Stomach smooth muscle (tissue), 2 donors: ENCODE results near the gene ARID4B.
"Not testable (repeated sequence)": the region's sequence is repeated elsewhere in the genome, so short reads cannot be mapped to it uniquely, and the experiment has no call there.

Experiments
- H3K27ac ChIP-seq: one replicate; pipeline ENCODE4 v1.7.0; 2013; ENCODE audit warnings: mild to moderate bottlenecking, low read length, inconsistent platforms
- H3K27me3 ChIP-seq, 2 donors: one replicate each; pipeline ENCODE4 v1.7.0; 2013; ENCODE audit warnings: low read length in 2 of 2; ENCODE audit not compliant: insufficient read depth in 2 of 2, control insufficient read depth in 1 of 2
- H3K36me3 ChIP-seq, 2 donors: one replicate each; pipeline ENCODE4 v1.7.0; 2013; ENCODE audit warnings: low read length in 2 of 2; ENCODE audit not compliant: control insufficient read depth in 2 of 2, insufficient read depth in 2 of 2
- H3K4me1 ChIP-seq: one replicate; pipeline ENCODE4 v1.7.0; 2013; ENCODE audit warnings: low read length; ENCODE audit not compliant: control insufficient read depth, insufficient read depth
- H3K4me3 ChIP-seq, 2 donors: one replicate each; pipeline ENCODE4 v1.7.0; 2013; ENCODE audit warnings: low read length in 2 of 2
- H3K9ac ChIP-seq, 2 donors: one replicate each; pipeline ENCODE4 v1.7.0; 2013; ENCODE audit warnings: low read length in 2 of 2, mild to moderate bottlenecking in 1 of 2
- H3K9me3 ChIP-seq, 2 donors: one replicate each; pipeline ENCODE4 v1.7.0; 2013; ENCODE audit warnings: low read length in 2 of 2; ENCODE audit not compliant: control insufficient read depth in 2 of 2
- donor health status: healthy.
- donor health status: Pancreatic carcinoma.

Gene ARID4B

DNA sequence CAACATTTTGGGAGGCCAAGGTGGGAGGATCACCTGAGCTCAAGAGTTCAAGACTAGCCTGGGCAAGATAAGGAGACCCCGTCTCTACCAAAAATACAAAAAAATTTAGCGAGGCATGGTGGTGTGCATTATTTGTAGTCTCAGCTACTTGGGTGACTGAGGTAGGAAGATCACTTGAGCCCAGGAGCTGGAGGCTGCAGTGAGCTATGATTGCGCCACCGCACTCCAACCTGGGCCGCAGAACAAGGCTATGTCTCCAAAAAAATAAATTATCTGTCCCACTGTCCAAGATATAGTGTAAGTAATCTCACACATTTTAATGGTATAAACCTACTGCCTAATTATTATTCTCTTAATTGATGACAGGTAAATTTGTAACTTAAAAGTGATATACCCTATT is 12.8 kb downstream of the ARID4B start:
- Histone ChIP-seq H3K27ac (no peak overlapping the region), H3K4me1 (peaks cover 6% of the 10 kb centered on the region), H3K9ac (no peak overlapping the region), H3K27me3 (no peaks in the 10 kb centered on the region), H3K4me3 (no peak overlapping the region), H3K9me3 (no peaks in the 10 kb centered on the region), H3K36me3 (peaks cover 2 to 3% of the 10 kb centered on the region in 2 donors)

DNA sequence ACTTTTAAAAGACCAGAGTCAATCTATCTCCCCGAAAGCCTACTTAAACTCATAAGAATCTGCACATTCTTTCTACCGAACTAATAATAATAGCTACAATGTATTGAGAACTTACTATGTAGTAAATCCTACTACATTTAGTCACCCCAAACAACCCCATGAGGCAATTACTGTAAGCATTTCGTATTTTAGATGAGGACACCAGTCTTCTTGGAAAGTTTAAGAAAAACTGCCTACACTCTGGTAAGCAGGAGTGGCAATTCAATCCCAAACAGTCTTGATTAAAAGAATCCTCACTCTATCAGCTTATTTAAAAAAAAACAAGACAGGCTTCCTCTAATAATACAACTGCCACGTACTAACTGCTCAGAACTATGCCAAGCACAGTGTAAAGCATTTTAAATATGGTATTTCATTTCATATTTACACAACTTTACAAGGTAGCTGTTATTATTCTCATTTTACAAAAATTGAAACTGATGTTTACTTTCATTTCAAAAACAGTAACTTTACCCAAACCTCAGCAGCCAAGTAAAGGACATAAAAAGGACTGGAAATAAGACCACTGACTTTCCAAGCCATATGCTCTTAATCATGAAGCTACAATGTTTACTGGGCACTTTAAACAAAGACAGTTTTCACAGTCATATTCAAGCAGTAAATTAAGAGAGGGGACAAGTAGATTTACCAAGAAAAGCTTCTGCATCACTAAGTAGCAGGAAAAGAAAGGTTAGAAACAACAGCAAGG is 13.9 kb downstream of the ARID4B start:
- Histone ChIP-seq H3K4me3 (peak overlapping the region in 1 of 2 donors; percentile 17), H3K27ac (no peak overlapping the region)

DNA sequence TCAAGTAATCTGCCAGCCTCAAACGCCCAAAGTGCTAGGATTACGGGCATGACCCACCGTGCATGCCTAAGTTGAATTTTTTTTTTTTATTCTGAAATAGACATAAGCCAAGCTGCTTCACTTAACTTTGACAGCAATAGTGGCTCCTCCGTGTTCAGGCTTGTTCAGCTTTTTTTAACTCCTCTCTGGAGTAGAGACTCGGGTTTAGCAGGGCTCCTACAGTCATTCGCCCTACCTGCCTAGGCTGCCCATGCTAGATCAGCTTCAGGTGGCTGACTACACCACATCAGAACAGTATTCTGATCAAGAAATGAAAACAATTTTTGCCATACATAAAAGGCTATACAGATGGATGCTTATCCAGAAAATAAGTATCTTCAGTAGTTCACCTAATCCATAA is 14.7 kb downstream of the ARID4B start:
- no peak overlapping the region for H3K27ac ChIP-seq
- H3K4me1 ChIP-seq, result peaks cover 6% of the 10 kb centered on the region
- H3K9ac ChIP-seq, result peak overlapping the region in 1 of 2 donors; percentile 36
- no peak overlapping the region for H3K4me3 ChIP-seq
- no peaks in the 10 kb centered on the region for H3K27me3 ChIP-seq
- no peaks in the 10 kb centered on the region for H3K36me3 ChIP-seq
- no peaks in the 10 kb centered on the region for H3K9me3 ChIP-seq

More for the DNA sequence above, 13.9 kb downstream of the ARID4B start:
- Histone ChIP-seq H3K9ac (peak overlapping the region in 1 of 2 donors; percentile 36), H3K27me3 (no peaks in the 10 kb centered on the region), H3K4me1 (peaks cover 6% of the 10 kb centered on the region), H3K9me3 (no peaks in the 10 kb centered on the region), H3K36me3 (peaks cover under 1 to 3% of the 10 kb centered on the region in 2 donors)

DNA sequence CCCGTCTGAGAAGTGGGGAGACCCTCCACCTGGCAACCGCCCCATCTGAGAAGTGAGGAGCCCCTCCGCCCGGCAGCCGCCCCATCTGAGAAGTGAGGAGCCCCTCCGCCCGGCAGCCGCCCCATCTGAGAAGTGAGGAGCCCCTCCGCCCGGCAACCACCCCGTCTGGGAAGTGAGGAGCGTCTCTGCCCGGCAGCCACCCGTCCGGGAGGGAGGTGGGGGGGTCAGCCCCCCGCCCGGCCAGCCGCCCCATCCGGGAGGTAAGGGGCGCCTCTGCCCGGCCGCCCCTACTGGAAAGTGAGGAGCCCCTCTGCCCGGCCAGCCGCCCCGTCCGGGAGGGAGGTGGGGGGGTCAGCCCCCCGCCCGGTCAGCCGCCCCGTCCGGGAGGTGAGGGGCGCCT is 18.8 kb downstream of the ARID4B start:
- H3K4me1 ChIP-seq, H3K27me3 ChIP-seq, H3K9ac ChIP-seq, H3K36me3 ChIP-seq, H3K9me3 ChIP-seq, H3K4me3 ChIP-seq, H3K27ac ChIP-seq: not testable (repeated sequence)

DNA sequence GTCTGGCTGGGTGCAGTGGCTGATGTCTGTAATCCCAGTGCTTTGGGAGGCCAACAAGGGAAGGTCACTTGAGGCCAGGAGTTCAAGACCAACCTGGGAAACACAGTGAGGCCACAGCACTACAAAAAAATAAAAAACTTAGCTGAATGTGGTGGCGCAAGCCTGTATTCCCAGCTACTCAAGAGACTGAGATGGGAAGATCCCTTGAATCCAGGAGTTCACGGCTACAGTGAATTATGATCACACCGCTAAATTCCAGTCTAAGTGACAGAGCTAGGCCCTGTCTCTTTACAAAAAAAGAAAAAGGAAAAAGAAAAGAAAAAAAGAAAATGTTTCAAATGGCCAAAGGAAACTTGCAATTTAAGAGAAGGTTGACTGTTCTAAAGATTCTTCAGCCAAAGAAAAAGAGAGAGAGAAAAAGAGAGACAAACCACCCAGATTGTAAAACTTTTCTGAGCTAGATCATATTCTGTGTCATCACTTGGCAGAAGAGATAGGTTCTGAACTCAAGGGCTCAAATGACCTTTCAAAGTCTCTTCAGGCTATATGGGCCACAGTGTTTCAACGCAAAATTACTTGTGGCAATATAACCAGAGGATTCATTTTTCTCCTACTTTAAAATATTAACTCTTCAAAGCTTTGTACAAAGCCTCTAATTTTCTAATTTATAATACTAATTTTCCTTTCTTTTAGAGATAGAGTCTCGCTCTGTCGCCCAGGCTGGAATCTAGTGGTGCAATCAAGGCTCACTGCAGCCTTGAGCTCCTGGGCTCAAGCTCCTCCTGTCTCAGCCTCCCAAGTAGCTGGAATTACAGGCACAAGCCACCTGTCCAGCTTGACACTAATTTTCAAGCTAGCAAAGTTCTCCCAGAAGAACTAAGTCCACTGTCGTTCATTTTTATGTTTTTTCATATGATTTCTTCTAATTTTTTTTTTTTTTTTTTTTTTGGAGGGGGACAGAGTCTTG is 20.5 kb downstream of the ARID4B start:
- Histone ChIP-seq H3K27me3 (no peaks in the 10 kb centered on the region), H3K36me3 (no peaks in the 10 kb centered on the region), H3K27ac (no peak overlapping the region), H3K9ac (no peak overlapping the region), H3K4me1 (peaks cover 9% of the 10 kb centered on the region), H3K4me3 (no peak overlapping the region), H3K9me3 (no peaks in the 10 kb centered on the region)

DNA sequence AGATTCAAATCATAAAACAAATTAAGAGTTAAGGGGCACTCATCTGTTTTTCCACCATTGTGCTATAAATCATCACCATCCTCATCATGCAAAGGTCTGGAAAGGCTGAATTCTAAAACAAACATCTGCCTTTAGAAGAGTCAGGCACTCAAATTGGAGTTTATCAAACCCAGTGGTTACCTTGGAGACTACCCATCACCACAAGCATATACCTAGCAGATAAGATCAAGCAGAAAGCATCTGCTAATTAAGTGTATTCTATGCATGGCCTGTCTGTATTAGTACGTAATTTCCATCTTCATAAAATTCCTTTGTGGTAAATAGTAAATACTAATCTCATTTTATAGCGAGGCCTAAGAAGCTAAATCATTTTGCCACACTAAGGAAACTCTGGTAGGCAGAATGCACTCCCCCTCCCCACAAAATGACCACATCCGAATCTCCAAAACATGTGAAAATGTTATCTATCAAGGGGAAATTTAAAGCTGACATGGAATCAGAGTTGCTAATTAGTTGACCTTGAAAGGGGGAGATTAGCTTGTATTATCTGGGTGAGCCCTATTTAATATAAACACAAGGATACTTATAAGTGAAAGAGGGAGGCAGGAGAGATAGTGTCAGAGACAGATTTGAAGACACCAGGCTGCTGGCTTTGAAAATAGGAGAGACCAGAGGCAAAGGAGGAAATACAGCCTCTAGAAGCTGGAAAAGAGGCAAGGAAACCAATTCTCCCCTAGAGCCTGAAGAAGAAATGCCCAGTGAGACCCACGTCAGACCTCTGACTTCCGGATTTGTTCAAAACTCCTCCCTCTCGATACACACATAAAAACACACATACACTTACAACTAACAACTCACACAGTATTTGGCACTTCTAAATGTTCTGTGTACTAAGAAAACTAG is 23.2 kb downstream of the ARID4B start:
- peak overlapping the region in 1 of 2 donors; percentile 25 for H3K4me3 ChIP-seq
- no peak overlapping the region for H3K27ac ChIP-seq
- H3K9ac ChIP-seq, result no peak overlapping the region
- H3K27me3 ChIP-seq, result no peaks in the 10 kb centered on the region
- no peaks in the 10 kb centered on the region for H3K9me3 ChIP-seq
- H3K36me3 ChIP-seq, result no peaks in the 10 kb centered on the region
- peaks cover 2% of the 10 kb centered on the region for H3K4me1 ChIP-seq

DNA sequence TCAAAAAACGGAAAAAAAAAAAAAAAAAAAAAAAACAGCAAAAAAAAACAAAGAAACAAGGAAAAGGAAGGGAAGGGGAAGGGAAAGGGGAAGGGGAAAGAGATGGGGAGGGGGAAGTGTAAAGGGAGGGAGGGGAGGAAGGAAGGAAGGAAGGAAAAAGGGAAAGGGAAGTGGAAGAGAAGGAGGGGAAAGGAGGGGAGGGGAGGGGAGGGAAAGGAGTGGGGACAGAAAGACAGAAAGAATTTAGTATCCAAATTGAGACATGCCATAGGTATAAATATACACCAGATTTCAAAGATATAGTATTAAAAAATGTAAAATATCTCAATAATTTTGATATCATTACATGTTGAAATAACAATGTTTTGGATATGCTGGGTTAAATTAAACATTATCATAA is 25.8 kb downstream of the ARID4B start:
- no peaks in the 10 kb centered on the region for H3K27me3 ChIP-seq
- H3K4me3 ChIP-seq, result no peak overlapping the region
- no peak overlapping the region for H3K9ac ChIP-seq
- H3K9me3 ChIP-seq, result no peaks in the 10 kb centered on the region
- H3K36me3 ChIP-seq, result no peaks in the 10 kb centered on the region
- H3K4me1 ChIP-seq, result peaks cover 3% of the 10 kb centered on the region
- H3K27ac ChIP-seq, result no peak overlapping the region

DNA sequence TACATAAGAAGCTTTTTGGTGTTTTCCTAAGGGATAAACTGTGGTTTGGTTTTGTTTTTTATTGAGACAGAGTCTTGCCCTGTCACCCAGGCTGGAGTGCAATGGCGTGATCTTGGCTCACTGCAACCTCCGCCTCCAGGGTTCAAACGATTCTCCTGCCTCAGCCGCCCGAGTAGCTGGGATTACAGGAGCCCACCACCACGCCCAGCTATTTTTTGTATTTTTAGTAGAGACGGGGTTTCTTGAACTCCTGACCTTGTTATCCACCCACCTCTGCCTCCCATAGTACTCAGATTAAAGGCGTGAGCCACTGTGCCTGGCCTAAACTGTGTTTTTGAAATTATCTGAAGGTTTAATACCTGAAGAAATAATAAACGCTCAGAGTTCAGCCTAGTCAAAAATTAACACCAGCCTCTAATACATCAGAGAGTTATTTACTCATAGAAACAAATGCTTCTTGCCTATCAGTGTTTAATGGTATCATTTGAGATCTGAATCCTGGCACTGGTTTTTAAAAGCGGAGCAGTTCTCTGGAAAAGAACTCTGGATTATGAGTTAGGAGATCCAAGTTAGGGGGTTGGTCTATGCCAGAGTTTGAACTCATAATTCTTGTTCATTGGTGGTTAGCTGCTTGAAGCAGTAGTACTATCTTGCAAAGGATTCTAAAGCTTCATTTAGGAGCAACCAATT is 28.7 kb downstream of the ARID4B start:
- H3K27me3 ChIP-seq, result no peaks in the 10 kb centered on the region
- no peak overlapping the region for H3K27ac ChIP-seq
- H3K4me1 ChIP-seq, result peaks cover 8% of the 10 kb centered on the region
- no peak overlapping the region for H3K4me3 ChIP-seq
- no peaks in the 10 kb centered on the region for H3K36me3 ChIP-seq
- no peaks in the 10 kb centered on the region for H3K9me3 ChIP-seq
- H3K9ac ChIP-seq, result no peak overlapping the region

DNA sequence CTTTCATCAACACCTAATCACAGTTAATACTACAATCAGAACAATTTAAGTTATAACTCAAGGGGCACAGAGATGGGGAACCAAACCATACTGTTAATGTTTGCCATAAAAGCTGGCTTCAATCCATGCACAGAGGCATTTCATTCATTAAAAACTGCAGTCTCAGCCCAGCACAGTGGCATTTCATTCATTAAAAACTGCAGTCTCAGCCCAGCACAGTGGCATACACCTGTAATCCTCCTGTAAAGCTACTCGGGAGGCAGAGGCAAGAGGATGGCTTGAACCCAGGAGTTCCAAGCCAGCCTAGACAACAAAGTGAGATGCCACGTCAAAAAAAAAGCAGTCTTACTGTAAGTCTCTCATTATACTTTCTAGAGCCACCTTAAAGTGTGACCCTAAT is 29.2 kb downstream of the ARID4B start:
- H3K4me3 ChIP-seq, result no peak overlapping the region
- no peak overlapping the region for H3K9ac ChIP-seq
- H3K9me3 ChIP-seq, result no peaks in the 10 kb centered on the region
- H3K27me3 ChIP-seq, result no peaks in the 10 kb centered on the region
- no peak overlapping the region for H3K27ac ChIP-seq
- no peaks in the 10 kb centered on the region for H3K36me3 ChIP-seq
- H3K4me1 ChIP-seq, result peaks cover 8% of the 10 kb centered on the region

DNA sequence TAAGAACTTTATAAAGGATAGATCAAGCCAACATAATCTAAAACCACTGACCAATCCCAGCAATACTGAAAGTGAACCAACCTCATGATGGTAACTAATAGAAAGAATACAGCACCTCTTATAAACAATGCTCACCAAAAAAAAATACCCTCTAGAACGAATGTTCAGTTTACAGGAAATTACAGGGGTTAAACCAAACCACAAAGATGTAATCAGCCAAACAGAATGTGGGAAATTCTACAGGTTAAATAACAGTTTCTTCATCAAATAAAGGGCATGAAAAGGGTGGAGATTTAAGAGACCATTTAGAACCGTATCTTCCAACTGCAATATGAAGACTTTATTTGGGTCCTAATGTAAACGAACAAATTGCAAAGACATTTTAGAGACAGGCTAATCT is 30.4 kb downstream of the ARID4B start:
- Histone ChIP-seq H3K9me3 (no peaks in the 10 kb centered on the region), H3K36me3 (no peaks in the 10 kb centered on the region), H3K27me3 (no peaks in the 10 kb centered on the region), H3K4me3 (no peak overlapping the region), H3K4me1 (peaks cover 8% of the 10 kb centered on the region), H3K9ac (no peak overlapping the region), H3K27ac (no peak overlapping the region)
